HG02981 (cell line): ENCODE measurements around the gene TRIL.

Experiments used
- ATAC-seq: cut with Tn5 transposase; IDR thresholded peaks from one replicate; pipeline ENCODE4 v1.9.1; 2021; ENCODE audit warnings: mild to moderate bottlenecking, moderate library complexity; ENCODE audit not compliant: unreplicated experiment

TRIL gene

DNA sequence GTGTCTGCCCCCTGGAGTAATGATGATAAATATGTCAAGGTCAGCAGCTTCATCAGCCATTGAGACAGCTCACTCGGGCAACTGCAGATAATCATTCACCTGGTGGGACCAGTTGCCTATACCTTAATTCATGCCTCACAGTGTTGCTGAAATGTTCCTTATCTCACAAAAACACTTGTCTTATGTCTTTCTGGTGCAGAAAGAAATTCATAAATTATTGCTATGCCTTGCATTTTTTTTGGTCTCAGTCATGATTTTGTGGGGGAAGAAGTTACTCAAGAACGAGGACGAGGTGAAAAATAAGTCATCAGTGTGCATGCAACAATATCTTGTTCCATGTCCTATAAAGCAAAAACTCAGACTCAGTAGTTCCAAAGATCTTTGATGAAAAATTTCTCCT lies 16.0 kb downstream of the TRIL start:
- no peak for ATAC-seq

DNA sequence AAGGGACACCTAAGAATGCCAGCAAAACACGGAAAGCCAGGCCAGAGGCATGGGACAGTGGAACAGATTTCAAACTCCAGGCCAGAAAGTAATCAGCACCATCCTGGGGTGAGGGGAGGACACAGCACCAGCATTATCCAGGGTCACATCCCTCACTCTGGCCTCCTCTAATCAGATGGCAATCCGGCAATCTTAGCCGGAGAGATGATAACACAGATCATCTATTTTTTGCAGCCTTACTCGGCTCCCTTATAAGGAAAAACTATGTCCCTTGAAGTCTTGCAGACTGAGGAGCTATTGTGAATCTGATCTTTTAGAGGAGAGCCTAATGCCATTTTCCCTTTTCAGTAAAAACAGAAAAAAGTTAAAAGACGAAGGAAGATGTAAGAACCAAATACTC lies 16.5 kb downstream of the TRIL start:
- ATAC-seq, result no peak

DNA sequence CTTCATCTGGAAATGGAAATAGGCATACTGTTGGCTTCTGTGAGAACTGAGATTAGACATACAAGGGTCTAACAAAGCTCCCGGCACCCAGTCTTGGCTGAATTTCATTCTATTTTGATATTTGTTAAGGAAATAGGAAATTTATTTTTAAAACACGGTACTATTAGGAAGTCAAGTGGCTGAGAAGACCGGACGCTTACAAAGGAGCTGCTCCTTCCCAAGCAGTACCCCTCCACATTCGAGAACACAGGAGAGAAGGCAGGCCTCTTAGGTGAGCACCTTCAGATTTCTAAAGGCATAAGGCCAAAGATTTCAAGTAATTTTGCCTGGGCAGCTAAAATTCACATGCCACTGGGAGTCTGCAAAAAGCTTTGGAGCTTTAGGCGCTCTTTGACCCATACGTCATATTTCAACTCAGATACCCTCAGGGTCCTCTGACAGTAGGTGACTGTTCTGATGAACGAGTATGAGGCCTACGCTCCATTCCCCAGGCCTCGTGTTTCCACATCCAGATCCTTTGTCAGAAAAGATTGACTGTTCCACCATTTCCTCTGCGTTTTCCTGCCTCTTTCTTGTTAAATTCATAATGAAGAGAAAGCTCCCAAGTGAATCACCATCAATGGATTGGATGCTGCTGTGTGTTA lies 17.3 kb downstream of the TRIL start:
- no peak for ATAC-seq

DNA sequence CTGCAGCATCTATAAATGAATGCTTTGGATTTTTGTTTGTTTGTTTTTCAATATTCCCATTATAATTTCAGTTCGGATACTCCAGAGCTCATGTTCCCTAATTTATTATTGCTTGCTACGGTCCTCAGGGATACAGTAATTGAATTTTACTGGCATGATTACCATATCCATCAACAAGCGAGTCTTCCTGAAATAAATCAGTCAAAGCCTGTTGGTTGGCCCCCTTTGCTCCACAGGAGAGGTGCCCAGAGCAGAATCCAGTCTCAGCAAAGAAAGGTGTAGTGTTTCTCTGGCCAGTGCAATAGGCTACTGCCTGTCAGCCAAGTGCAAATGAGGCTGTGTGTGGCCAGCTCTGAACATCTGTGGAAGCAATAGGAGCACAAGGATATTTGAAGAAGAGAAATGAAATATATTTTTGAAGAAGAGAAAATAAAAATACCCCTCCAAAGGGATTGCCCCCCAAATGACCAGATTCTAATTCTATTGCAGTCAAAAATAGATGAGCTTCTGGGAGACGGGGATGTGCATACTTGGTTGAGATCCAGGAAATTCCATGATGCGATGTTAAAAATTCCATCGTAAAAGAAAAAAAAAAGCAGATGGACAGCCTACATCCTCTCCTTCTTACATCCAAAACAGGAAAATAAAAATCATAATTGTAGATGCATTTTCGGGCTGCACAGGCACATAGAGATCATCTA lies 18.1 kb downstream of the TRIL start:
- ATAC-seq, result no peak

DNA sequence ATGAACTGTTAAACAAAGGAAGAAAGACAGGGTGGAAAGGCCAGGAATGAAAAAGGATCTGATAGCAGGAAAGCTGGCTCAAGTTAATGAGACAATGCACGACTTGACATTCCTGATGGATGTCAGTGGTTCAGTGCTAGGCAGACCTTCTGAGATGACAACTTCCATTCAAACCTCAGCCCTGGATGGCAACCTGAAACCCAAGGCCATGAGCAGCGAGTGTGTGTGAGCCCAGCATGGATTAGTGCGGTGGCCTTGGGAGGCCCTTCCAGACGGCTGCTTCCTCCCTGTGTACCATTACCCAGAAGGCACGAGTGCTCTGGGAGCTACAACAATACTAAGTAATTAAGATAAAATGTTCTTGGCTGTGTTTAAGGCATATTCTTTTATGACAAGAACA lies 18.8 kb downstream of the TRIL start:
- no peak for ATAC-seq

DNA sequence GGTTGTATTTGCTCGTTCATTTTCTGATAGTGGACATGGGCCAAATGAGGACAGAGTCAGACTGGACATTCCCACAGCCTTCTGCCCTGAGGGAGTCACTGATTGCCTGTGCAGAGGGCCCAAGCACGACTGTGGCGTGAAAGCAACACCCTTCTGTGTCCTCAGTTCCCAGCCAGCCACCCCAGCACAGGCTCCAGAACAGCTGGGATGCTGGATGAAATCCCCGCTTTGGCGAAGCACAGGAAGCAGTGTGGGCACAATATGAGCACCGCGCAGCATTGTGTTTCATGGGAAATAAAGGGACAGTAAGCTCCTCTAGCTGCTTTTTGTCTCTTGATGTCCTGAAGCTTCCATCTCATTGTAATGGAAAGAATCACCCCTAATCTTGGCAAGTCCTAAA lies 20.5 kb downstream of the TRIL start:
- ATAC-seq, result no peak

DNA sequence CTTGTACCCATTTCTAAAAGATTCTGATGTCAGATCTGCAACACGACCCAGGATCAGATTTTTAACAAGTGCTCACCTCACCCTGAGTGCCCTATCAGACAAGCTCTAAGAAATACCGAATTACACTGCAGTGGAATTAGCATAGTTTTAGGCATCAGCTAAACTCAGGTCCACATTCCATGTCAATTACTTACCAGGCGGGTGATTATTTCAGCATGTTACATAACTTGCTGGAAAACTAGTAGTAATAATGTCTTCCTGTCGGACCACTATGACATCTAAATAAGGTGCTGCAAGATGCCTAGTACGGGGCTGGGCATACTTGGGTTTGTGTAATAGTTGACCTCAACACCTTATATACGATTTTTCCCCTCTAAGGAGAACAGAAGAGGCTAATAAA lies 21.0 kb downstream of the TRIL start:
- ATAC-seq, result no peak

DNA sequence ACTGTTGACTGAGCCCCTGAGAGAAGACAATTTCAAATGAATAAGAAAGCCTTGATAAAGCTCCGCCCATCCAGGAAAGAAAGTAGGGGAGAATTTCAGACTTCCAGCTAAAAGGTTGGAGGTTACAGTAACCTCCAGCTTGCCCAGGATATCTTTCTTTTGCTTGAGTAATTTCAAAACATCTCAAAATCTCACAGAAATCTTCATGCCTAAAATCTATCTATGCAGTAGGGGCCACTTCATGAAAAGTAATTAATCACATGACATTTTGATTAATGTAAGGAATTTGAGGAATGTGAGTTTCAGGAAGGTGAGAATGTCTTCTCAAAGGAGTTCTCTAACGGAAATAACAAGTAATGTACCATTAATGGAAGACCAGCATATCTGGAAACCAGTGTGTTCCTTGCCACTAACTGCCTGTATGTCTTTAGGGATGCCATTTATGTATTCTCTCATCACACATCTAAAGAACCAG lies 24.2 kb downstream of the TRIL start:
- no peak for ATAC-seq

DNA sequence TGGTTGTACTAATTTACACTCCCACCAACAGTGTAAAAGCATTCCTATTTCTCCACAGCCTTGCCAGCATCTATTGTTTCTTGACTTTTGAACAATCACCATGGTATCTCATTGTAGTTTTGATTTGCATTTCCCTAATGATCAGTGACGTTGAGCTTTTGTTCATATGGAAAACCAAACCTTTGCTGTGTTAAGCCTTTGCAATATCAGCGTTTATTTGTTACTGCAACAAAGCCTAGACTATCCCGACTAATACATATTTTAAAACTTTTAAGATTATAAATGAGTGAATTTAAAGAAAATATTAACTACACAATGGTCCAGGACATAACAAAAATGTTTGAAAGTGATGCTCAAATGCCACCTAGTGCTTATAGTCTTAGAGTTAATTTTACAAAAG lies 26.6 kb downstream of the TRIL start:
- no peak for ATAC-seq

DNA sequence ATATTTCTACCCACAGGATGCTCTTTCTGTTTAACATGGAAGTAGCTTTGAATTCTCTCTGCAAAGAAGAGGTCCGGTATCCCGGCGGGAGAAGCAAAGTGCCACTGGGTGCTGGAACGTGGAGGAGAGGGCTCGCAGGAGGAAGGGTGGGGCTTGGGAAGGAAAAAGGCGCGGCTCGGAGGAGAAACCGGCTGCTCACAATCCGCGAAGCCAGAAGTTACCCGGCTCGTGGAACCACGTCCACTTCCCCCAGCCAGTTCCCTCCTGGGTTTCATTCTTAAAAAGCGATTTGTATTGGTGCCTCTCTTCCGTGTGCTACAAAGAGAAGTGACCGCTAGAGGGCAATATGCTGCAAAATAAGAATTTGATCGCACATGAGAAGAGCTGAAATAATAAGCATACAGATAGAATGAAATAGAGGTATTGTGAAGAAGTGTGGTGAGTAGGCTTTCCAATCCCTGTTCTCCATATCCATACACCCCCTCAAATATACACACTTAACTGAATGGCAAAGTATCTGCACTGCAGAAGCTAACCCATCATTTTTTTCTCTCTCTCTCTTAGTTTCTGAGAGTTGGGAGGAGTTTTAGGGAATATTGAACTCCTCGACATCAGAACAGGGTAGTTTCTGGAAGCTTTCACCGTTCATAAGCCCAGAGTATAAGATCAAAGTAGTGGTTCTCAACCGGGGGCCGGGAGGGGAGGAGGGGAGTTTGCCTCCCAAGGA lies 31.1 kb downstream of the TRIL start:
- peak; percentile 77 for ATAC-seq

DNA sequence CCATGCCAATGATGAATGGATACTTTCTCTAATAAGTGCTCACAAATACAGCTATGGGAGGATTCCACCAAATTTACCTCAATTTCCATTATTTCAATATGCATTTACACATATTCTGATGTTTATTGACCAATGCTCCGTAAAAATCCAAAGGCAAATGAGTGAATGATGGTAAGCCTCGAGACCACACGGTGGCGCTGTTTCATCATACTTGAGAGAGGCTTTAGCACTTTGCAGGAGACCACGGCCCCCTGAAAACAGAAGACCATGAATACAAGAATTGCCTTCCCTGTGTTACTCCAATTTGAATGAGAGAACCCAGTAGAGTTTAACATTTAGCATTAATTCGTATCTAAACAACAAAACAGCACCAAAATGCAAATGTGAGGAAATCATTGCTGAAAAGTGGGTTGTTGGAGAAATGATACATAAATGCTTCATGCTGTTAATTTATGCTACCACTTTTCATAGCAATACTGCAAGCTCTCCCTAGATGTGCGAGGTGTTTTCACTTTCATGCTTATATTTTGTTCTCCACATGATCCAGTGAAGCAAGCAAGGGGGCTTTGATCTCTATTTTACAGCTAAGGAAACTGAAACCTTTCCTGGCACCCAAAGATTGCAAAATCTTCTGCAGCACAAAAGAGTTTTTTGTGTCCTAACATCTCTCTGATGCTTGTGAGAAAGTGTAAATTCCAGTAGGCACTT lies 35.4 kb downstream of the TRIL start:
- ATAC-seq, result no peak

DNA sequence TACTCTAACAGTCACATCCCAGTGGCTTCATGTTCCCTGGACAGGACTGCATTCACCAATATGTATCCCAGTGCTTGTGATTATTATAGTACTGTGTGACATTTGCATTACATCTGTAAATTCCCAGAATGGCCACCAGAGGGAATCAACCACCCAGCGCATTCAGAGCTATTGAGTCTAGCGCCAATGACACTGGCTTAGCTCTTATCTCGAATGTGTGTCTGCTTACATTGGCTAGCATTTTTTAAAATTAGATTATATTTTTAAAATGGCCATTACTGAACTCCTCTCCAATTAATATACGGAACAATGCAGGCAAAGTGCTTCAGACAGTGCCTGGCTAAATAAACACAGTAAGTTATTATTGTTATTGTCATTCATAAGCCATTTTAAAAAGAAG lies 36.3 kb downstream of the TRIL start:
- peak; percentile 80 for ATAC-seq

DNA sequence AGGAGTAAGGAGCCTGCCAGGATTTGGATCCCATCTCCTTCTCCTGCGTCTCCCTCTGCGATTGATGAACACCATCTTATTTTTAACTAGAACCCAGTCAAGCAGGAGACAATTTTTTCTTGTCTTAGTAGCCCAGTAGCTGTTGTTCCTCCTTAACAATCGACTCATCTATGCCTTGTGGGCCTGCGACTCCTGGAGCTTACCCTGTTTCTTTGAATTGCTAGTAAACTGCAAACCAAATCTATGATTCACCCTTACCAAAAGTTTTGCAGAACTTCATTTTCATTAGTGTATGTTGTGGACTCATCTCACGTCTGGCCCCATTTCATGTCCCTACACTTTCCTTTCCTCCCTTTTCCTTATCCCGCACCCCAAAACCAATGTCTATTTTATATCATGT lies 37.7 kb downstream of the TRIL start:
- ATAC-seq, result no peak

DNA sequence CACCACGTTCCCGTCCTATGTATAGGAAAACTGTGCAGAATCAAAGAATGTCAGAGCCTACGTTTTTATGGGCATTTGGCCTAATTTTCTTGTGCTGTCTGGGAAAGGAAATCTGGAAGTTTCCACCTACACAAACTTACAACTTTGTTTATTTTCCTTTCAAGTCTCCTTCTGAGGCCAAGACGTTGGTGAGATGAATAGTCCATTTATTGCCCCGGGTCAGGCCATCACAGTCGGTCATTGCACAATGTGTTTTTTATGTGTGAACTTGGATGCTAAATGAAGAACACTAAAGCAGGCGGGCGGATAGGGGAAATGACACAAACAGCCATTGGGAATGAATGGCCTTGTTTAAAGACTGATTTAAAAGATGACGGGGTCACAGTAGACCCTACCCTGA lies 38.6 kb downstream of the TRIL start:
- ATAC-seq, result no peak

DNA sequence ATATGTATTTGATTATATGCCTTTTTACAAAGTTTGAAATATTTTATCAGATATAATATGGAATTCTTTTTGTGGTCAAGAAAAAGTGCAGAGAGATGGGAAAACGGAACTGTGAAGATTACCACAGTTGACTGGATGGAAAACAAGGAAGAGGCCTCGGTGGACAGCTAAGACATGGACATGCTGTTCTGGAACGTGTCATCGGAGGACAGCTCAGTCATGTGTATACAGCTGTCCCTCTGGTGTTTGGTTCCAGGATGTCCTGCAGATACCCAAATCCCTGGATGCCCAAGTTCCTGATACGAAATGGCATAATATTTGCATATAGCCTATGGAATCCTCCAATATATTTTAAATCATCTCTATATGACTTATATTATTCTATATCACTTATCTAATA lies 49.4 kb downstream of the TRIL start:
- no peak for ATAC-seq

DNA sequence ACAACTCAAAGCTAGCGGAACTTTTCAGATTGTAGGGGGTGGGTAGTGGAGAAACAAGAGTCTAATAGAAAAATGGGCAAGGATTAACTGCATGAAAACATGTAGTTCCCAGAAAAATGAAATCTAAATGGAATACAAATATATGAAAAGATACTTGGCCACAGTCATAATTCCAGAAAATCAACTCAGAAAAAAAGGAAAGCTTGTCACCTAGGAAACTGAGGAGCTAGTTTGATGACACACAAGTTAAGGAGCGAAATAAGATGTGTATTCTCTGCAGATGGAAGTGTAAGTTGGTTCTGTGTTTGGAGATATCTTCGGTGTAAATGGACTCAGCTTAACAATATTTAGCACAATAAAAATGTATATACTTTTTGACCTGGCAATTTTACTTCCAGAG lies 52.7 kb downstream of the TRIL start:
- ATAC-seq, result no peak

DNA sequence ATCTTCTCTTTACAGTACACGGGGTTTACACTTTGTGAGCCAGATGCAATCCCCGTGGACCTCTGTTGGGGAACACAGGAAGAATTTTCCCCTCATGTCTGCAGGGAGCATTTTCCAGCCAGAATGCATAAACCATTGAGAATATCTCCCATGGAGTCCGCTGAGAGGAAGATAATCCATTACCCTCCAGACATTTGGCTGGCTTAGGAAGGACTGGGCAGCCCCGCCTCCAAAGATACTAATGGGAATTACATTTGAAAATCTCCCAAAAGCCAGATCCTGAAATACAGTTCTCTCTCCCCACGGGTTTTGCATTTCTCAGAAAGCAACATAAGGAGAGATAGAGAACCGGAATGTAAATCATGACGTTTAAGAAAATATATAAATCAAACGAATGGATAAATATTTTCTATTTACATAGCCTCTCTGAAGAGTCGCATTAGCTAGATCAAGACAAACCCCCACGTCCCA lies 53.5 kb downstream of the TRIL start:
- ATAC-seq, result no peak

DNA sequence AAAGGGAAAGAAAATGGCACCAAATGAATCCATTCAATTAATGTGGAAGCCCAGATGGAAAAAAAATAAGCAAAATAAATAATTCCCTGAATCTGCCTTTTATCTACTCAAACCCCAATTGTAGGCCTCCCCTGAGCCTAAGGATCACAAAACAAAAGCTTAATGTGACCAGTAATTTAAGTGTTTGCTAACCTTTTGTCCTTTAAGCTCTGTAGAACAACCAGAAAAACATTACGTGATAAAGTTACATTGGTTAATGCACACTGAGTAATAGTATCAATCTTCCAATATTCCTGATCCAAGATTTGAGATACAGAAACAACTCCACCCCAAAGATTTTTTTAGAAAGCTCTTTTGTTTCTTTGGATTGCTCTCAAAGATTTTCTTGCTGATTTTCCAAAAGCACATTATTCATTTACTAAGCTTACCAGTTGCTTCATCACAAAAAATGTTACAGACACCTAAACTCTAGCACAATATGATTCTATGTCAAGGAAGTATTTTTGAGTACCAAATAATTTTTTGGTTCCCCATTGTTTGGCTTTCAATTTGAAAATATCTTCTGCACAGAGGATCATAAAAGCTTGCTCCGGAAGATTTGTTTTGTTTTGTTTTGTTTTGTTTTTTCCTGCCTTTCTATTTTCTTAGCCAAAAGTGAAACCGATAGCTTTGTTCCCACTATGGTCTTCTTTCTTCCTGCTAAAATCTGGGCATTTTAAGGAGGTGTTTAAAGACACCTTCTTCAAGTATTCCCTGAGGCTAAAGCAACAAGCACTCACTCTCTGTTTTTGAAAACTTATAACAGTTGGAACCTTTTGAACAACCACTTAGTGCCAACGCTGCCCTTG lies 54.2 kb downstream of the TRIL start:
- ATAC-seq, result no peak
